RWPE2 (cell line): ENCODE data around the gene PCDHGB3.

Experiments
- ATAC-seq: fragments of 200-7000 bp; cut with Tn5 transposase; 3 replicates; pipeline ENCODE4 v1.9.1; 2021; ENCODE audit warnings: low read depth
- DNase-seq: peaks from one replicate; pipeline ENCODE4 v3.0.0-alpha.2; 2020; ENCODE audit warnings: low spot score
- H3K27ac ChIP-seq: fragments of 450-650 bp; 2 replicates; pipeline ENCODE4 v1.5.1; 2017; ENCODE audit warnings: mild to moderate bottlenecking; ENCODE audit not compliant: poor library complexity, severe bottlenecking
- H3K27me3 ChIP-seq: fragments of 250-450 bp; sonication (Bioruptor Pico); 2 replicates; pipeline ENCODE4 v1.5.1; 2021; ENCODE audit warnings: mild to moderate bottlenecking, moderate library complexity; ENCODE audit not compliant: insufficient read depth, poor library complexity, severe bottlenecking
- H3K36me3 ChIP-seq: fragments of 250-450 bp; sonication (Bioruptor Pico); 2 replicates; pipeline ENCODE4 v1.5.1; 2020; ENCODE audit warnings: low read depth, mild to moderate bottlenecking, moderate library complexity
- H3K4me1 ChIP-seq: fragments of 250-450 bp; sonication (Bioruptor Pico); 2 replicates; pipeline ENCODE4 v1.5.1; 2021; ENCODE audit warnings: mild to moderate bottlenecking, moderate library complexity; ENCODE audit not compliant: insufficient read depth, poor library complexity, severe bottlenecking
- H3K4me3 ChIP-seq: fragments of 250-450 bp; sonication (Bioruptor Pico); 2 replicates; pipeline ENCODE4 v1.5.1; 2021; ENCODE audit warnings: mild to moderate bottlenecking, moderate library complexity; ENCODE audit not compliant: severe bottlenecking
- H3K9me3 ChIP-seq: fragments of 250-450 bp; sonication (Bioruptor Pico); 2 replicates; pipeline ENCODE4 v1.5.1; 2021; ENCODE audit warnings: mild to moderate bottlenecking, moderate library complexity; ENCODE audit not compliant: severe bottlenecking
- TF ChIP-seq, protein P1 (sequence below): fragments of 450-650 bp; IDR thresholded peaks from one replicate; pipeline ENCODE4 v1.5.1; 2017; ENCODE audit warnings: mild to moderate bottlenecking, moderate library complexity; ENCODE audit not compliant: poor library complexity, severe bottlenecking

PCDHGB3 gene

DNA sequence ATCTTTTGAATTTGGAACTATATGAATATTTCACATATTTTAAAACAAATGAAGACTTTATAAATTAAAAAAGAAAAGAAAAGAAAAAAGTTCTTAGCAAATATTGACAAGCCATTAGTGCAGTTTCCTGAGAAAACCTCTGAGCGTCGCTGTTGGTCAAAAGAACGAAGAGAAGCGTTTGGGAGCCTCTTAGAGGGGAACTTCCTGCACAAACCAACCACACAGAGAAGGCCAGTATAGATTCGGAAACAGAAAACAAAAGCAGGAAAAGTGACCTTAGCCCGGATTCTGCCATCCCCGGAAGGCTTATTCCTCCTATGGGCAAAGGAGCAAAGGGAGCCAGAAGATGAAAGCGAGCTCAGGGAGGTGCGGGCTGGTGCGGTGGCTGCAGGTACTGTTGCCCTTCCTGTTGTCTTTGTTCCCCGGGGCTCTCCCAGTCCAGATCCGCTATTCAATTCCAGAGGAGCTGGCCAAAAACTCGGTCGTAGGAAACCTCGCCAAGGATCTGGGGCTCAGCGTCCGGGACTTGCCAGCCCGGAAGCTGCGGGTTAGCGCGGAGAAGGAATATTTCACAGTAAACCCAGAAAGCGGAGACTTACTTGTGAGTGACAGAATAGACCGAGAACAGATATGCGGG, 10.1 kb upstream of the PCDHGB3 start, which contains the start of gene PCDHGB2:
TSS of gene PCDHGB2 (plus strand) at position 205 of the 637 bp plus-strand sequence. CDS start at position 347, 142 bp downstream.
- ATAC-seq (peak; percentile 46; the same call in 1 of the 3 replicates), DNase-seq (no peak)
- TF ChIP-seq, protein P1, sequence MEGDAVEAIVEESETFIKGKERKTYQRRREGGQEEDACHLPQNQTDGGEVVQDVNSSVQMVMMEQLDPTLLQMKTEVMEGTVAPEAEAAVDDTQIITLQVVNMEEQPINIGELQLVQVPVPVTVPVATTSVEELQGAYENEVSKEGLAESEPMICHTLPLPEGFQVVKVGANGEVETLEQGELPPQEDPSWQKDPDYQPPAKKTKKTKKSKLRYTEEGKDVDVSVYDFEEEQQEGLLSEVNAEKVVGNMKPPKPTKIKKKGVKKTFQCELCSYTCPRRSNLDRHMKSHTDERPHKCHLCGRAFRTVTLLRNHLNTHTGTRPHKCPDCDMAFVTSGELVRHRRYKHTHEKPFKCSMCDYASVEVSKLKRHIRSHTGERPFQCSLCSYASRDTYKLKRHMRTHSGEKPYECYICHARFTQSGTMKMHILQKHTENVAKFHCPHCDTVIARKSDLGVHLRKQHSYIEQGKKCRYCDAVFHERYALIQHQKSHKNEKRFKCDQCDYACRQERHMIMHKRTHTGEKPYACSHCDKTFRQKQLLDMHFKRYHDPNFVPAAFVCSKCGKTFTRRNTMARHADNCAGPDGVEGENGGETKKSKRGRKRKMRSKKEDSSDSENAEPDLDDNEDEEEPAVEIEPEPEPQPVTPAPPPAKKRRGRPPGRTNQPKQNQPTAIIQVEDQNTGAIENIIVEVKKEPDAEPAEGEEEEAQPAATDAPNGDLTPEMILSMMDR = peak; percentile 60
- Histone ChIP-seq H3K4me3 (peak within 1 kb of the TSS; percentile 18), H3K9me3 (peaks cover 12% of the 10 kb centered on the region), H3K27me3 (peaks cover 91% of the 10 kb centered on the region), H3K4me1 (peaks cover 3% of the 10 kb centered on the region), H3K36me3 (no peaks in the 10 kb centered on the region), H3K27ac (no peak within 1 kb of the TSS)

DNA sequence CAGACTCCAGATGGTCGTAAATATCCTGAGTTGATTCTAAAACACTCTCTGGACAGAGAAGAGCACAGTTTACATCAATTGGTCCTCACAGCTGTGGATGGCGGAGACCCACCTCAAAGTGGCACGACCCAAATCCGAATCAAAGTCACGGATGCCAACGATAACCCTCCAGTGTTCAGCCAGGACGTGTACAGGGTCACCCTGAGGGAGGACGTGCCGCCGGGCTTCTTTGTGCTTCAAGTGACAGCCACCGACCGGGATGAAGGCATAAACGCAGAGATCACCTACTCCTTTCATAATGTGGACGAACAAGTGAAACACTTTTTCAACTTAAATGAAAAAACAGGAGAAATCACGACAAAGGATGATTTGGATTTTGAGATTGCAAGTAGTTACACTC, 9.4 kb upstream of the PCDHGB3 start:
- DNase-seq (no peak), ATAC-seq (no peak)
- Histone ChIP-seq H3K36me3 (no peaks in the 10 kb centered on the region), H3K27me3 (peaks cover 95% of the 10 kb centered on the region), H3K27ac (no peak overlapping the region), H3K4me1 (peaks cover 3% of the 10 kb centered on the region), H3K4me3 (no peak overlapping the region), H3K9me3 (peaks cover 18% of the 10 kb centered on the region)
- TF ChIP-seq, protein P1 = no peak

- H3K9me3 ChIP-seq = peaks cover 18% of the 10 kb centered on the region
- H3K36me3 ChIP-seq = no peaks in the 10 kb centered on the region
Measured at GRCh38 chr5:141362719-141363118, 7.3 kb upstream of the PCDHGB3 start.

DNA sequence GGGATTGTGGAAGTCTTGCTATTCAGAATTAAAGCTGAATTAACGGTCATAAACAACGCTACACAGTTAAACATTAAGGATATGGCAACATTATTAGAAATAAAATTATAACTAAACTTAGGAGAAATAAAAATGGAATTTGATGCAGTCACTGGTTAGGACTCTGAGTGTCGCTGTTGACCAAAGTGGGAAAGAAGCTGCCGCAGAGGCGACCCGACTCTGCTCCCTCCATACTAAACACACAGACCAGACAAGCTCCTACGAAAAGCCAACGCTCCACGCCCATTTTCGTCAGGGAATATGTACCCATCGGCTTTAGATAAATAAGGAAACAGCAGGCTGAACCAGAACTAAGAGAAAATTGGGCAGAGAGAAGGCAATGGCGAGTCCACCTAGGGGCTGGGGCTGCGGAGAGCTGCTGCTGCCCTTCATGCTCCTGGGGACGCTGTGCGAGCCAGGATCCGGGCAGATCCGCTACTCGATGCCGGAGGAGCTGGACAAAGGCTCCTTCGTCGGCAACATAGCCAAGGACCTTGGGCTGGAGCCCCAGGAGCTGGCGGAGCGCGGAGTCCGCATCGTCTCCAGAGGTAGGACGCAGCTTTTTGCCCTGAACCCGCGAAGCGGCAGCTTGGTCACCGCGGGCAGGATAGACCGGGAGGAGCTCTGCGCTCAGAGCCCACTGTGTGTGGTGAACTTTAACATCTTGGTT, 5.9 kb upstream of the PCDHGB3 start, which contains the start of gene PCDHGA5:
TSS of gene PCDHGA5 (plus strand) at position 211 of the 709 bp plus-strand sequence. CDS start at position 380, 169 bp downstream.
- ATAC-seq (no peak), DNase-seq (no peak)
- Histone ChIP-seq H3K4me1 (peaks cover 3% of the 10 kb centered on the region), H3K27ac (no peak within 1 kb of the TSS), H3K27me3 (peaks cover 97% of the 10 kb centered on the region), H3K4me3 (no peak within 1 kb of the TSS), H3K36me3 (no peaks in the 10 kb centered on the region), H3K9me3 (peaks cover 18% of the 10 kb centered on the region)
- TF ChIP-seq, protein P1 = no peak

More at GRCh38 chr5:141362719-141363118, 7.3 kb upstream of the PCDHGB3 start:
- Histone ChIP-seq H3K27me3 (peaks cover 97% of the 10 kb centered on the region), H3K4me3 (no peak overlapping the region), H3K27ac (no peak overlapping the region), H3K4me1 (peaks cover 3% of the 10 kb centered on the region)
- DNase-seq (no peak), ATAC-seq (no peak)
- TF ChIP-seq, protein P1 = no peak
